Measurements from ENCODE around the gene ATAT1.
A peak's percentile ranks its signal among the peaks of the same experiment; 100 is the strongest.

Gene ATAT1

GRCh38 chr6:30626484-30627366, at the start of gene ATAT1:
TSS of gene ATAT1 (plus strand) at chr6:30626874.
- TF ChIP-seq, protein P1, sequence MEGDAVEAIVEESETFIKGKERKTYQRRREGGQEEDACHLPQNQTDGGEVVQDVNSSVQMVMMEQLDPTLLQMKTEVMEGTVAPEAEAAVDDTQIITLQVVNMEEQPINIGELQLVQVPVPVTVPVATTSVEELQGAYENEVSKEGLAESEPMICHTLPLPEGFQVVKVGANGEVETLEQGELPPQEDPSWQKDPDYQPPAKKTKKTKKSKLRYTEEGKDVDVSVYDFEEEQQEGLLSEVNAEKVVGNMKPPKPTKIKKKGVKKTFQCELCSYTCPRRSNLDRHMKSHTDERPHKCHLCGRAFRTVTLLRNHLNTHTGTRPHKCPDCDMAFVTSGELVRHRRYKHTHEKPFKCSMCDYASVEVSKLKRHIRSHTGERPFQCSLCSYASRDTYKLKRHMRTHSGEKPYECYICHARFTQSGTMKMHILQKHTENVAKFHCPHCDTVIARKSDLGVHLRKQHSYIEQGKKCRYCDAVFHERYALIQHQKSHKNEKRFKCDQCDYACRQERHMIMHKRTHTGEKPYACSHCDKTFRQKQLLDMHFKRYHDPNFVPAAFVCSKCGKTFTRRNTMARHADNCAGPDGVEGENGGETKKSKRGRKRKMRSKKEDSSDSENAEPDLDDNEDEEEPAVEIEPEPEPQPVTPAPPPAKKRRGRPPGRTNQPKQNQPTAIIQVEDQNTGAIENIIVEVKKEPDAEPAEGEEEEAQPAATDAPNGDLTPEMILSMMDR (IDR thresholded peaks at IDR 0.05; ENCODE audit: low read depth, low read length): peak; percentile 47
- peak; percentile 72 for DNase-seq (ENCODE audit: low read depth, low spot score)
- in situ Hi-C loops (cut with HindIII; ENCODE audit: low sequenced_read_pairs): no loop called here
- H3K4me3 ChIP-seq (ENCODE audit: low read depth, low read length): peak within 1 kb of the TSS; percentile 81

- no peak overlapping the region for H3K4me3 ChIP-seq (ENCODE audit: low read depth, low read length)
- TF ChIP-seq, protein P1 (IDR thresholded peaks at IDR 0.05; ENCODE audit: low read depth, low read length): no peak
- no peak for DNase-seq (ENCODE audit: low read depth, low spot score)
- in situ Hi-C loops (cut with HindIII; ENCODE audit: low sequenced_read_pairs): no loop called here
These were observed 48.6 kb upstream of the ATAT1 start for GRCh38 chr6:30578051-30578450.

GRCh38 chr6:30583921-30584320, 42.8 kb upstream of the ATAT1 start:
- no peak overlapping the region for H3K4me3 ChIP-seq (ENCODE audit: low read depth, low read length)
- TF ChIP-seq, protein P1 (IDR thresholded peaks at IDR 0.05; ENCODE audit: low read depth, low read length): no peak
- DNase-seq (ENCODE audit: low read depth, low spot score): peak; percentile 31
- in situ Hi-C loops (cut with HindIII; ENCODE audit: low sequenced_read_pairs): no loop called here

- TF ChIP-seq, protein P1 (IDR thresholded peaks at IDR 0.05; ENCODE audit: low read depth, low read length): no peak
- no peak for DNase-seq (ENCODE audit: low read depth, low spot score)
- in situ Hi-C loops (cut with HindIII; ENCODE audit: low sequenced_read_pairs): no loop called here
- no peak overlapping the region for H3K4me3 ChIP-seq (ENCODE audit: low read depth, low read length)
These were observed 36.8 kb upstream of the ATAT1 start for GRCh38 chr6:30589754-30590358.

GRCh38 chr6:30590509-30590908, 36.2 kb upstream of the ATAT1 start:
- no peak overlapping the region for H3K4me3 ChIP-seq (ENCODE audit: low read depth, low read length)
- in situ Hi-C loops (cut with HindIII; ENCODE audit: low sequenced_read_pairs): no loop called here
- no peak for DNase-seq (ENCODE audit: low read depth, low spot score)
- TF ChIP-seq, protein P1 (IDR thresholded peaks at IDR 0.05; ENCODE audit: low read depth, low read length): no peak

- peak; percentile 40 for DNase-seq (ENCODE audit: low read depth, low spot score)
- TF ChIP-seq, protein P1 (IDR thresholded peaks at IDR 0.05; ENCODE audit: low read depth, low read length): no peak
- H3K4me3 ChIP-seq (ENCODE audit: low read depth, low read length): no peak overlapping the region
- in situ Hi-C loops (cut with HindIII; ENCODE audit: low sequenced_read_pairs): no loop called here
These were observed 35.7 kb upstream of the ATAT1 start for GRCh38 chr6:30591008-30591407.
